GM21576 (cell line): Measurements from ENCODE around the gene STS.

ENCODE experiments used
- ATAC-seq: cut with Tn5 transposase; IDR thresholded peaks from one replicate; pipeline ENCODE4 v1.9.1; 2021; ENCODE audit warnings: mild to moderate bottlenecking, moderate library complexity; ENCODE audit not compliant: unreplicated experiment

STS gene

GRCh38 chrX:7147413-7147977, at the start of gene STS:
STS (plus strand) TSS chrX:7147712; CDS start chrX:7253200, 105,488 bp downstream.
- ATAC-seq: peak; percentile 34

GRCh38 chrX:7100022-7100421, 47.5 kb upstream of the STS start:
- ATAC-seq: no peak

- no peak for ATAC-seq
Measured at GRCh38 chrX:7102119-7102518, 45.4 kb upstream of the STS start.

DNA sequence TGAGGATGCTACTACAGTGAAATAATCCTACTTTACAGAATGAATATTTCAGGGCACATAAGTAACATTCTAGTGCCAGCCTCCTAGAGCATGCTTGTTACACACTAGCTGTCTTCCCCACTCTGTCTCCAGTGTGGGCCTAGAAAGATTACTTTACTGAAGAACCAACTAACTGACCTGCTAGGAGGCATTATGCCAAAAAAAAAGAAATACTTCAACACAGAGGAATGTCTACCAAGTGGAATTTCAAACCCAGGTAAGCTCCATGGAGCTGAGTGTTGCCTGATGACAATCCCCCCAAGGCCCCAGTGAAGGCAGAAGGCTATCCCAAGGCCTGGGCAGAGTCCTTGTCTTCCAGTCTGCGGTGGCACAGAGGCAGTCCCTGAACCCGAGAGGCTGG, 40.9 kb upstream of the STS start:
- no peak for ATAC-seq

DNA sequence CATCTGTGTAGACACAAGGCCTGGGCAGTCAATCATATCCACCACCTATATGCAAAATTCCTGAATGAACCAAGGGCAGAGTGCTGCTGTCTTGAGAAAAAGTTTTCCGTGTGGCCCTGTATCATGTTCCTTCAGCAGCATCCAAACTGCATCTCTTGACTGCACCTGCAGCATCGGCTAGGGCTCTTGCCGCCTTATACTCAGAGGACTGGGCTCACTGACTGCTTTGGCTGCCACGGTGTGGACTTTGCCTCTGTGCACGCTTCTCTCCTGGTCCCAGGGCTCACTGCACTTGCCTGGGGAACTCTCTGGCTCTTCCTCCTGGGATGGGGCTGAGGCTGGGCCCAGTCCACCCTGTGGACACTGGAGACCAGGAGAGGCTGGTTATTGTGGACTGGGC, 39.5 kb upstream of the STS start:
- no peak for ATAC-seq

- no peak for ATAC-seq
Measured at GRCh38 chrX:7109049-7109531, 38.4 kb upstream of the STS start.

- ATAC-seq: peak; percentile 78
Measured at GRCh38 chrX:7109838-7110793, 37.4 kb upstream of the STS start.

GRCh38 chrX:7110821-7111276, 36.7 kb upstream of the STS start:
- peak; percentile 46 for ATAC-seq

GRCh38 chrX:7111518-7111917, 36.0 kb upstream of the STS start:
- ATAC-seq: no peak

DNA sequence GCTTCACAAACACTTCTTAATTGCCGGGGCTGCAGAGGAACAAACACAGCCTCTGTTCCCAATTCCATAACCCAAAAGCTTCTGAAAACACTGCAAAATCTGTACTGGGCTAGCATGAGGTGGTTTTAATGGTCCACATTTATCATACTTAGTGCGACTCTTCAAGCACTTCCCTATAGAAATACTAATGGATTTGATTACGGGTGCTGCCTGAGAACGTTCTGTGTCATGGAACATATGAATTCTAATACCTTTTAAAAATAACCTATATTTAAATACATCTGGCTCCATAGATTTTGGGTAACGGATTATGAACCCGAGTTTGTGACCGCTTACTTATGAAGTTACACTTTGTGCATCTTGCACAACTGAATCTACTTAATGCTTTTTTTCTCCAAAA, 35.4 kb upstream of the STS start:
- no peak for ATAC-seq

GRCh38 chrX:7115557-7115956, 32.0 kb upstream of the STS start:
- peak; percentile 58 for ATAC-seq

DNA sequence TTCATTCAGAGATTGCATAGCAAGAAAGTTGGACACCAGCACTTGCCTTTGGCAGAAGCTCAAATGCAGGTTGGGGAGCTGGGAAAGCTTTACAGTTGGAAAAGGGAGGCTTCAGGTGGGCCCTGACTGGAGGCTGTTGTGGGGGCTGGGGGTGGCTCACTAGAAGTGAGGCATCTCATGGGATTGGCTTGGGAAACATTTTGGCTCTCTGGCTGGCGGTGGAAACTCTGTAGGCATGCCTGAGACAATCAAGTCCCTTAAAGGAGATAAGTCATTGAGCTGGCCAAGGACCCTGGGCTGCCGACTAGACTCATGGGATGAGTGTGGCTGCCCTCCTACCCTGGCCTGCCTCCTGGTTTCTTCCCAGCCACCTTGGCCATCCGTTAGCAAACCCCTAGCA, 31.4 kb upstream of the STS start:
- ATAC-seq: no peak

DNA sequence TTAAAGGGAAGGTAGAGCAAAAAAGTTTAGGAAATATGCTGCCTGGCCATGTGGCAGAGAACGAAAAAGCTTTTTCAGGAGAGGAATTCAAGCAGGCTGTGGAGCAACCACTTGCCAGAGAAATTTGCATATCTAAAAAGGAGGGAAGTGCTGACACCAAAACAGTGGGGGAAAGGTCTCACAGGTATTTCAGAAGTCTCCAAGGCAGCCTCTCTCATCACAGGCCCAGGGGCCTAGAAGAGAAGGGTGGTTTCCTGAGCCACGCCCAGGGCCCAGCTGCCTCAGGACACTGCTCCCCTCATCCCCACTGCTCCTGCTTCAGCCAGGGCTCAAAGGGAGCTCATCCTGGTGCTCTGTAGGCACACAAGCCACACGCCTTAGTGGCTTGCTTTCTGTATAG, 29.9 kb upstream of the STS start:
- ATAC-seq: peak; percentile 54

DNA sequence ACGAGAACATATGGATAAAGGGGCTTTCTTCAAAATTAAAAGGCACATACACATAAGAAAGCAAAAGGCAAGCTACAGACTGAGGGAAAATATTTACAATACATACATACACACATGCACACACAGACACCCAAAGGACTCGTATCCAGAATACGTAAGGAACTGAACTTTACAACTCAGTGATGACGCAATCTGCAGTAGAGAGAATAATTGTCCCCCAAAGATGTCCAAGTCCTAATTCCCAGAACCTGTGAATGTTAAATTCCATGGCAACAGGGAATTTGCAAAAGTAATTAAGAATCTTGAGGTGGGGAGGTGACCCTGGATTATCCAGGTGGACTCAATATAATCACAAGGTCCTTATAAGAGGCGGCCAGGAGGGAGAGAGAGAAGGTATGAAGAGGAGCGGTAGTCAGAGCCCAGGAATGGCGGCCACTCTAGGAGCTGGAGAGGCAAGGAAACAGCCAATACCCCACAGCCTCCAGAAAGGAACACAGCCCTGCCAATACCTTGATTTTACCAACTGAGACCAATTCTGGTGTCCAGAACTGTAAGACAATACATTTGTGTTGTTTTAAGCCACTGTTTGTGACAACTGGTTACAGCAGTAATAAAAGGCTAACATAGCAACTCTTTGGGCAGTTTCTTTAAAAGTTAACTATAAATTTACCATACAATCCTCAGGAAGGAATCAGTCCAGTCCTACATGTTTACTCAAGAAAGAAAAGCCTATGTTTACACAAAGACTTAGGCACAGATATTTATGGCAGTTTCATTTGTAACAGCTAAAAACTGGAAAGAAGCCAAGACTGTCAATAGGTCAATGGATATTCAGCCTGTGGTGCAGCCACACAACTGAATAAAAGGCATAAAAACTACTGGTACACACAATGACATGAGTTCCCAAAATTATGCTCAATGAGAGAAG, 27.3 kb upstream of the STS start:
- ATAC-seq: no peak

DNA sequence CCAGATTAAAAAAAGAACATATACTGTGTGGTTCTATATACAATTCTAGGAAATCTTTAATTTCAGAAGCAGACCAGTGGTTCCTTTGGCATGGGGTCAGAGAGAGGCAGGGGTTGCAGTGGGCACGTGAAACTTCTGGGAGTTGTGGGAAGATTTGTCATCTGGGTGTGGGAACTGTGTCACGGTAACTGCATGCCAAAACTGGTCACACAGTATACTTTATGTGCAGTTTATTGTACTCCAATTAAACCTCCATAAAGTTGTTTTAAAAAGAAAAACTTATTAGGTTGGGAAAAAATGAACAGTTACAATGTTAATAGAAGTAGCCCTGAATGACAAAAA, 26.7 kb upstream of the STS start:
- no peak for ATAC-seq

- ATAC-seq: no peak
Measured at GRCh38 chrX:7127056-7127455, 20.5 kb upstream of the STS start.

- no peak for ATAC-seq
Measured at GRCh38 chrX:7131621-7132020, 15.9 kb upstream of the STS start.

GRCh38 chrX:7132335-7133049, 15.0 kb upstream of the STS start:
- peak; percentile 62 for ATAC-seq

GRCh38 chrX:7133050-7133440, 14.5 kb upstream of the STS start:
- ATAC-seq: peak; percentile 11

DNA sequence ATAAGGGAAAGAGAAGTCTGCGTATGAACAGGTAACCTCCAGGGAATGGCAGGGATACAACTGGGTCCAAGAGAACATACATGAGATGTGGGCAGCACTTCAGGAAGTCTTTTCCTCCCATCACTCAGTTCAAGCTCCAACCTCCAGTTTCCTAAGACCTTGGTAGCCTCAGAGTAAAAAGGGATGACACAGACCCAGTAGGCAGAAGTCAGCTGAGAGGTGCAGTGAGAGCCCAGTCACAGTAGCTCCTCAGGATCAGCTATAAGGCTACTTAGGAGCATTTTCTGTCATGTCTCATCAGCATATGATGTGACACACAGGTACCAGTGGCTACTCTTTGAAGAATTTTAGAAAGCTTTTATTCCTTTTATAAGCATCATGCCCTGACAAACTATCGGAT, 12.5 kb upstream of the STS start:
- ATAC-seq: no peak
